ENCODE data around the gene SEC62. TPM values are rescaled to one million over a fixed set of nuclear protein-coding genes. Genes with fewer than 3 reads are reported as not detected.

The SEC62 gene
- total and polyA plus RNA-seq, 2 experiments from 2014 or later: 23.6 to 306 TPM

DNA sequence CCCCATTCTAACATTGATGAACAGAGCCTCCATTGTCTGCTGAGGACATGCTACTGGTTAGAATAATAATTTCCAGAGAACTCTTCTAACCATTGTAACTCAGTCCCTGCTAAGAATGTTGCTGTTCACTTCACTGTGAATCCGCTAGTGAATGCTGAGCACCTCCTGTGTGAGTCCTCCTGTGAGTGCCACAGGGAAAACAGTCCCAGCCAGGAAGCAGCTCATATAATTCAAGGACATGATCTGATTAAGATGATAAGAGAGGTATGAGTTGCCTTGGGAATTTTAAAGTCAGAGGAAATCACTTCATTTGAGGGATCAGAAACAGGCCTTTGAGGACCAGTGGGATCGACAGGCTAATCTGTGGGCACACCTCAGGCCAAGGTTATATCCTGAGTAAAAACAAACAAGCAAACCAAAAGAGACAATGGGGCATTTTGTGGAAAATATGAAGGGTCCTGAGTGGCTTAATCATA, 37.3 kb downstream of the SEC62 start (continued):
- TF ChIP-seq, protein P1, sequence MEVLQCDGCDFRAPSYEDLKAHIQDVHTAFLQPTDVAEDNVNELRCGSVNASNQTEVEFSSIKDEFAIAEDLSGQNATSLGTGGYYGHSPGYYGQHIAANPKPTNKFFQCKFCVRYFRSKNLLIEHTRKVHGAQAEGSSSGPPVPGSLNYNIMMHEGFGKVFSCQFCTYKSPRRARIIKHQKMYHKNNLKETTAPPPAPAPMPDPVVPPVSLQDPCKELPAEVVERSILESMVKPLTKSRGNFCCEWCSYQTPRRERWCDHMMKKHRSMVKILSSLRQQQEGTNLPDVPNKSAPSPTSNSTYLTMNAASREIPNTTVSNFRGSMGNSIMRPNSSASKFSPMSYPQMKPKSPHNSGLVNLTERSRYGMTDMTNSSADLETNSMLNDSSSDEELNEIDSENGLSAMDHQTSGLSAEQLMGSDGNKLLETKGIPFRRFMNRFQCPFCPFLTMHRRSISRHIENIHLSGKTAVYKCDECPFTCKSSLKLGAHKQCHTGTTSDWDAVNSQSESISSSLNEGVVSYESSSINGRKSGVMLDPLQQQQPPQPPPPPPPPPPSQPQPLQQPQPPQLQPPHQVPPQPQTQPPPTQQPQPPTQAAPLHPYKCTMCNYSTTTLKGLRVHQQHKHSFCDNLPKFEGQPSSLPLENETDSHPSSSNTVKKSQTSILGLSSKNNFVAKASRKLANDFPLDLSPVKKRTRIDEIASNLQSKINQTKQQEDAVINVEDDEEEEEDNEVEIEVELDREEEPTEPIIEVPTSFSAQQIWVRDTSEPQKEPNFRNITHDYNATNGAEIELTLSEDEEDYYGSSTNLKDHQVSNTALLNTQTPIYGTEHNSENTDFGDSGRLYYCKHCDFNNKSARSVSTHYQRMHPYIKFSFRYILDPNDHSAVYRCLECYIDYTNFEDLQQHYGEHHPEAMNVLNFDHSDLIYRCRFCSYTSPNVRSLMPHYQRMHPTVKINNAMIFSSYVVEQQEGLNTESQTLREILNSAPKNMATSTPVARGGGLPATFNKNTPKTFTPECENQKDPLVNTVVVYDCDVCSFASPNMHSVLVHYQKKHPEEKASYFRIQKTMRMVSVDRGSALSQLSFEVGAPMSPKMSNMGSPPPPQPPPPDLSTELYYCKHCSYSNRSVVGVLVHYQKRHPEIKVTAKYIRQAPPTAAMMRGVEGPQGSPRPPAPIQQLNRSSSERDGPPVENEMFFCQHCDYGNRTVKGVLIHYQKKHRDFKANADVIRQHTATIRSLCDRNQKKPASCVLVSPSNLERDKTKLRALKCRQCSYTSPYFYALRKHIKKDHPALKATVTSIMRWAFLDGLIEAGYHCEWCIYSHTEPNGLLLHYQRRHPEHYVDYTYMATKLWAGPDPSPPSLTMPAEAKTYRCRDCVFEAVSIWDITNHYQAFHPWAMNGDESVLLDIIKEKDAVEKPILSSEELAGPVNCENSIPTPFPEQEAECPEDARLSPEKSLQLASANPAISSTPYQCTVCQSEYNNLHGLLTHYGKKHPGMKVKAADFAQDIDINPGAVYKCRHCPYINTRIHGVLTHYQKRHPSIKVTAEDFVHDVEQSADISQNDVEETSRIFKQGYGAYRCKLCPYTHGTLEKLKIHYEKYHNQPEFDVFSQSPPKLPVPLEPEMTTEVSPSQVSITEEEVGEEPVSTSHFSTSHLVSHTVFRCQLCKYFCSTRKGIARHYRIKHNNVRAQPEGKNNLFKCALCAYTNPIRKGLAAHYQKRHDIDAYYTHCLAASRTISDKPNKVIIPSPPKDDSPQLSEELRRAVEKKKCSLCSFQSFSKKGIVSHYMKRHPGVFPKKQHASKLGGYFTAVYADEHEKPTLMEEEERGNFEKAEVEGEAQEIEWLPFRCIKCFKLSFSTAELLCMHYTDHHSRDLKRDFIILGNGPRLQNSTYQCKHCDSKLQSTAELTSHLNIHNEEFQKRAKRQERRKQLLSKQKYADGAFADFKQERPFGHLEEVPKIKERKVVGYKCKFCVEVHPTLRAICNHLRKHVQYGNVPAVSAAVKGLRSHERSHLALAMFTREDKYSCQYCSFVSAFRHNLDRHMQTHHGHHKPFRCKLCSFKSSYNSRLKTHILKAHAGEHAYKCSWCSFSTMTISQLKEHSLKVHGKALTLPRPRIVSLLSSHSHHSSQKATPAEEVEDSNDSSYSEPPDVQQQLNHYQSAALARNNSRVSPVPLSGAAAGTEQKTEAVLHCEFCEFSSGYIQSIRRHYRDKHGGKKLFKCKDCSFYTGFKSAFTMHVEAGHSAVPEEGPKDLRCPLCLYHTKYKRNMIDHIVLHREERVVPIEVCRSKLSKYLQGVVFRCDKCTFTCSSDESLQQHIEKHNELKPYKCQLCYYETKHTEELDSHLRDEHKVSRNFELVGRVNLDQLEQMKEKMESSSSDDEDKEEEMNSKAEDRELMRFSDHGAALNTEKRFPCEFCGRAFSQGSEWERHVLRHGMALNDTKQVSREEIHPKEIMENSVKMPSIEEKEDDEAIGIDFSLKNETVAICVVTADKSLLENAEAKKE (CRISPR knock-in tag; IDR thresholded peaks at IDR 0.05): no peak
- no peak for TF ChIP-seq JUNB (IDR thresholded peaks at IDR 0.05; ENCODE audit: unreplicated experiment)
- TF ChIP-seq, protein P2, sequence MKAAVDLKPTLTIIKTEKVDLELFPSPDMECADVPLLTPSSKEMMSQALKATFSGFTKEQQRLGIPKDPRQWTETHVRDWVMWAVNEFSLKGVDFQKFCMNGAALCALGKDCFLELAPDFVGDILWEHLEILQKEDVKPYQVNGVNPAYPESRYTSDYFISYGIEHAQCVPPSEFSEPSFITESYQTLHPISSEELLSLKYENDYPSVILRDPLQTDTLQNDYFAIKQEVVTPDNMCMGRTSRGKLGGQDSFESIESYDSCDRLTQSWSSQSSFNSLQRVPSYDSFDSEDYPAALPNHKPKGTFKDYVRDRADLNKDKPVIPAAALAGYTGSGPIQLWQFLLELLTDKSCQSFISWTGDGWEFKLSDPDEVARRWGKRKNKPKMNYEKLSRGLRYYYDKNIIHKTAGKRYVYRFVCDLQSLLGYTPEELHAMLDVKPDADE (IDR thresholded peaks at IDR 0.05): no peak

DNA sequence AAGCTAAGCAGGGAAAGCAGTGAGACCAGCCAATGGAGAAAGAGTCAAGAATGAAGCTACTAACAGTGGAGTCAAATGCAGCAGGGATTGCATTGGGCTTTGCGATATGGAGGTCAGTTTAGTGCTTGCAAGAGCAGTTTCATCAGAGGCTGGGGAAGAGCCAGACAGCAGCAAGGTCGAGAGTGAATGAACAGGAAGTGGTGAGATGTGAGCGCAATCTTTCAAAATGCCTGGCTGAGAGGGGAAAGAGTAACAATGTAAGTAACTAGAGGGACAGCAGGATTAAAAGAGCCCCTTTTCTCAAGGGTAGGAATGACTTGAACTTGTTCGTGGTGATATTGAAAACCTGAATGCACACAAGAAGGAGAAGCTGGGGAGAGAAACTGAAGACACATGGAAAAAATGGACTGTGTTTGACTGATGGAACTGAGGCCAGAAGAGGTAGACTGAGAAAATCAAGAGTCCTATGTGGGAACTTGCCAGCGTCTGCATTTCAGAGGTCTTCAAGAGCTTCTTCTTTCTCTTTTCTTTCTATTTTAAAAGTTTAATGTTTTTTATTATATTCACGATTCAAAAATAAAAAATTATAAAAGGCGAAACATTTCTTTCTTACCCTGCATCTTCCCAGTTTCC, 40.5 kb downstream of the SEC62 start:
- H3K36me3 ChIP-seq (ENCODE audit: insufficient read depth): no peaks in the 10 kb centered on the region
- no peak for ATAC-seq
- H3K4me2 ChIP-seq: no peak overlapping the region
- no peaks in the 10 kb centered on the region for H3K27me3 ChIP-seq (ENCODE audit: insufficient read depth)
- no peaks in the 10 kb centered on the region for H3K79me2 ChIP-seq (replicated peaks; ENCODE audit: insufficient read depth)
- peaks cover 2% of the 10 kb centered on the region for H3K27me3 Mint-ChIP-seq (ENCODE audit: insufficient read depth, low read depth, poor library complexity)
- peaks cover 3% of the 10 kb centered on the region; the same call in 2 of the 3 replicates for H3K4me1 Mint-ChIP-seq
- peak overlapping the region; percentile 89; the same call in 1 of the 2 replicates for H2AFZ ChIP-seq
- H3K4me3 Mint-ChIP-seq: no peak overlapping the region
- H3K9me3 Mint-ChIP-seq: no peaks in the 10 kb centered on the region
- no peaks in the 10 kb centered on the region for H3F3A ChIP-seq (replicated peaks; ENCODE audit: low read depth)
- DNase-seq (ENCODE audit: low spot score): no peak
- H3K27ac ChIP-seq (ENCODE audit: low read depth): no peak overlapping the region
- H3K36me3 Mint-ChIP-seq (ENCODE audit: low read depth): no peaks in the 10 kb centered on the region
- no peaks in the 10 kb centered on the region for H3K4me1 ChIP-seq (ENCODE audit: insufficient read depth)
- H4K20me1 ChIP-seq (replicated peaks; ENCODE audit: insufficient read depth): no peaks in the 10 kb centered on the region
- no peak overlapping the region for H3K4me3 ChIP-seq
- no peak overlapping the region for H3K27ac Mint-ChIP-seq
- H3K9me2 ChIP-seq (ENCODE audit: insufficient read depth): no peaks in the 10 kb centered on the region
- TF ChIP-seq CREB1 (CRISPR knock-in tag; IDR thresholded peaks at IDR 0.05; ENCODE audit: low read depth): no peak
- TF ChIP-seq, protein P2 (IDR thresholded peaks at IDR 0.05): no peak
- no peak for TF ChIP-seq STAT1 (IDR thresholded peaks at IDR 0.05; ENCODE audit: unreplicated experiment)
- TF ChIP-seq, protein P3, sequence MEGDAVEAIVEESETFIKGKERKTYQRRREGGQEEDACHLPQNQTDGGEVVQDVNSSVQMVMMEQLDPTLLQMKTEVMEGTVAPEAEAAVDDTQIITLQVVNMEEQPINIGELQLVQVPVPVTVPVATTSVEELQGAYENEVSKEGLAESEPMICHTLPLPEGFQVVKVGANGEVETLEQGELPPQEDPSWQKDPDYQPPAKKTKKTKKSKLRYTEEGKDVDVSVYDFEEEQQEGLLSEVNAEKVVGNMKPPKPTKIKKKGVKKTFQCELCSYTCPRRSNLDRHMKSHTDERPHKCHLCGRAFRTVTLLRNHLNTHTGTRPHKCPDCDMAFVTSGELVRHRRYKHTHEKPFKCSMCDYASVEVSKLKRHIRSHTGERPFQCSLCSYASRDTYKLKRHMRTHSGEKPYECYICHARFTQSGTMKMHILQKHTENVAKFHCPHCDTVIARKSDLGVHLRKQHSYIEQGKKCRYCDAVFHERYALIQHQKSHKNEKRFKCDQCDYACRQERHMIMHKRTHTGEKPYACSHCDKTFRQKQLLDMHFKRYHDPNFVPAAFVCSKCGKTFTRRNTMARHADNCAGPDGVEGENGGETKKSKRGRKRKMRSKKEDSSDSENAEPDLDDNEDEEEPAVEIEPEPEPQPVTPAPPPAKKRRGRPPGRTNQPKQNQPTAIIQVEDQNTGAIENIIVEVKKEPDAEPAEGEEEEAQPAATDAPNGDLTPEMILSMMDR (conservative IDR thresholded peaks at IDR 0.05; ENCODE audit: low read depth in 2 of 2): no peak
- TF ChIP-seq JUNB (IDR thresholded peaks at IDR 0.05; ENCODE audit: unreplicated experiment): no peak

Measured in GM23338 (cell line).